ENCODE data around the gene ADAMTSL3.

DNA sequence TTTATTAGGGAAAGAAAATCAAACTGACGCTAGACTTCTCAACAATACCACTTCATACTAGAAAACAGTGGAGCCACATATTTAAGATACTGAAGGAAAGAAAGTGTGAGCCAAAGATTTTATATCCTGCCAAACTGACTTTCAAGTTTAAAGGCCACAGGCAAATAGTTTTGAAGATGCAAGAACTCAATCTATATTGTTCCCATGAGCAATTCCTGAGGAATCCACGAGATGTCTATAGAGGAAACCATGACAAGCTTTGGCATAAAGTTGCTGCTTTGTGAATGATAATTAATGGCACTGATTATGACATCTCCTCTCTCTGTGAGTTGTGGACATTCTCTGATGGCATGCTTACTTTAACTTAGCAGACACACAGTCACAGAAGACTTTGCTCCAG, 305.6 kb downstream of the ADAMTSL3 start:
- TF ChIP-seq, protein P1, sequence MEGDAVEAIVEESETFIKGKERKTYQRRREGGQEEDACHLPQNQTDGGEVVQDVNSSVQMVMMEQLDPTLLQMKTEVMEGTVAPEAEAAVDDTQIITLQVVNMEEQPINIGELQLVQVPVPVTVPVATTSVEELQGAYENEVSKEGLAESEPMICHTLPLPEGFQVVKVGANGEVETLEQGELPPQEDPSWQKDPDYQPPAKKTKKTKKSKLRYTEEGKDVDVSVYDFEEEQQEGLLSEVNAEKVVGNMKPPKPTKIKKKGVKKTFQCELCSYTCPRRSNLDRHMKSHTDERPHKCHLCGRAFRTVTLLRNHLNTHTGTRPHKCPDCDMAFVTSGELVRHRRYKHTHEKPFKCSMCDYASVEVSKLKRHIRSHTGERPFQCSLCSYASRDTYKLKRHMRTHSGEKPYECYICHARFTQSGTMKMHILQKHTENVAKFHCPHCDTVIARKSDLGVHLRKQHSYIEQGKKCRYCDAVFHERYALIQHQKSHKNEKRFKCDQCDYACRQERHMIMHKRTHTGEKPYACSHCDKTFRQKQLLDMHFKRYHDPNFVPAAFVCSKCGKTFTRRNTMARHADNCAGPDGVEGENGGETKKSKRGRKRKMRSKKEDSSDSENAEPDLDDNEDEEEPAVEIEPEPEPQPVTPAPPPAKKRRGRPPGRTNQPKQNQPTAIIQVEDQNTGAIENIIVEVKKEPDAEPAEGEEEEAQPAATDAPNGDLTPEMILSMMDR (IDR thresholded peaks at IDR 0.05): no peak
- no peak for TF ChIP-seq EZH2 (IDR thresholded peaks at IDR 0.05; ENCODE audit: borderline replicate concordance, insufficient read depth, low read depth, low read length, poor library complexity, severe bottlenecking)
